Cardiac fibroblast (primary cell): ENCODE results near the gene CALML3.

ENCODE experiments used
- DNase-seq, 2 donors: peaks; one replicate each; pipeline versions ENCODE4 v3.0.0 to v3.0.0-alpha.2; 2010; ENCODE audit warnings: low read depth in 2 of 2
- H3K4me3 ChIP-seq, 2 donors: replicated peaks in 1 of 2; 1 replicate in 1 of 2; 2 replicates in 1 of 2; pipeline ENCODE4 v1.5.1; 2011; ENCODE audit warnings: low read depth in 2 of 2, low read length in 2 of 2, mild to moderate bottlenecking in 2 of 2, moderate library complexity in 1 of 2
- TF ChIP-seq, protein P1 (sequence below): IDR thresholded peaks from one replicate; pipeline ENCODE4 v1.5.1; 2011; ENCODE audit warnings: low read depth, mild to moderate bottlenecking, low read length, inconsistent platforms

CALML3 gene

DNA sequence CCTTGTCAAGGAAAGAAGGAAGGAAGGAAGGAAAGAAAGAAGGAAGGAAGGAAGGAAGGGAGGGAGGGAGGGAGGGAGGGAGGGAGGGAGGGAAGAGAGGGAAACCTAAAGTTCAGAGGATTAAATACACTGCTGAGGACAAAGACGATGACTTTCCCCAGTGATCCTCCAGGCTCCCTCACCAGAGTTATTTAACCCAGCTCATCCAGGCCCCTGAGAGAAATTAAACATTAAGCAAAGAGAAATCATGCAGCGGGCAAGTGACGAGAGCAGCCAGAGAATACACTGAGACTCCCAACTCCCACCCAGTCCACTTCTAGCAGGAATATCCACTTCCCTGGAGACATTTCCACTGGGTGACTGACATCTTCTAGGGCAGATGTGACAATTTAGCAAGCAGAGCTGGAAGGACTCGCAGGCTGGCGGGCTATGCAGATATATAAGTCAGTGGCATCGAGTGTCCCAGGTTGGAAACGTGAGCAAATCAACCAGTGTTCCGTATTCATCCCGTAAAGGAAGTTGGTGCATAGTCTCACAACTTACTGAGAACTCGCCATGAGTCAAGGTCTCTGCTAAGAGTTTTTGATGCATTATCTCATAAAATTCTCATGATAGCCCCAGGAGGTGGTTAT is 48.7 kb downstream of the CALML3 start:
- no peak overlapping the region for H3K4me3 ChIP-seq
- DNase-seq = no peak
- TF ChIP-seq, protein P1, sequence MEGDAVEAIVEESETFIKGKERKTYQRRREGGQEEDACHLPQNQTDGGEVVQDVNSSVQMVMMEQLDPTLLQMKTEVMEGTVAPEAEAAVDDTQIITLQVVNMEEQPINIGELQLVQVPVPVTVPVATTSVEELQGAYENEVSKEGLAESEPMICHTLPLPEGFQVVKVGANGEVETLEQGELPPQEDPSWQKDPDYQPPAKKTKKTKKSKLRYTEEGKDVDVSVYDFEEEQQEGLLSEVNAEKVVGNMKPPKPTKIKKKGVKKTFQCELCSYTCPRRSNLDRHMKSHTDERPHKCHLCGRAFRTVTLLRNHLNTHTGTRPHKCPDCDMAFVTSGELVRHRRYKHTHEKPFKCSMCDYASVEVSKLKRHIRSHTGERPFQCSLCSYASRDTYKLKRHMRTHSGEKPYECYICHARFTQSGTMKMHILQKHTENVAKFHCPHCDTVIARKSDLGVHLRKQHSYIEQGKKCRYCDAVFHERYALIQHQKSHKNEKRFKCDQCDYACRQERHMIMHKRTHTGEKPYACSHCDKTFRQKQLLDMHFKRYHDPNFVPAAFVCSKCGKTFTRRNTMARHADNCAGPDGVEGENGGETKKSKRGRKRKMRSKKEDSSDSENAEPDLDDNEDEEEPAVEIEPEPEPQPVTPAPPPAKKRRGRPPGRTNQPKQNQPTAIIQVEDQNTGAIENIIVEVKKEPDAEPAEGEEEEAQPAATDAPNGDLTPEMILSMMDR = no peak

DNA sequence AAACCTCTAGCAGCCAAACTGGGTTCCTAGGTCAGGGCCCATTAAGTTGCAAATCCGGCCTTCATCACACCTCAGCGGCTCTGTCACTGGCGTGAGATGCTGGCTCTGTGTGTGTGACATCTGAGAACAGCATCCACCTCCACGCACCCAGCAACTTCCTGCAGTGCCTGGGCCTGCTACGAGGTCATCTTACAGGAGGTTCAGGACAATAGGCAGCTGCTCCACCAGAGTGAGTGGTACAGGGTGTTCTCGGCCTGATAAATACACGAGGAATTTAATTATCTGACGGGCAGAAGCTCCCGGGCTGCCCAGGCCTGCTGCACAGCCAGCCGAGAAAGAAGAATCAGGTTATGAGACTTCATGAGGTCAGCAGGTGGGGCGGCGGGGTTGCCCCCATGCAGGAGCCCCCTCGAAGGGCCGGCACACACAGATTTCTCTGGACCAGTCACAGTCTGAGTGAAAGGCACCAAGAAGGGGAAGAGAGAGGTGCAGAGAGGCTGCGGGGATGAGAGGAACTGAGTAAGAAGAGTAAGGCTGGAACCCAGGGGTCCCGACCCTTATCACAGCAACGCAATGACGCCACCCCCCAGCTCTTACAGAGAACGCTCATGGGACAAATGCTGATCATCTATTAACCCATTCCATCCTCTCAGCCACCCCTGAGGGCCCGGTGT is 49.3 kb downstream of the CALML3 start:
- no peak for DNase-seq
- TF ChIP-seq, protein P1 = no peak

DNA sequence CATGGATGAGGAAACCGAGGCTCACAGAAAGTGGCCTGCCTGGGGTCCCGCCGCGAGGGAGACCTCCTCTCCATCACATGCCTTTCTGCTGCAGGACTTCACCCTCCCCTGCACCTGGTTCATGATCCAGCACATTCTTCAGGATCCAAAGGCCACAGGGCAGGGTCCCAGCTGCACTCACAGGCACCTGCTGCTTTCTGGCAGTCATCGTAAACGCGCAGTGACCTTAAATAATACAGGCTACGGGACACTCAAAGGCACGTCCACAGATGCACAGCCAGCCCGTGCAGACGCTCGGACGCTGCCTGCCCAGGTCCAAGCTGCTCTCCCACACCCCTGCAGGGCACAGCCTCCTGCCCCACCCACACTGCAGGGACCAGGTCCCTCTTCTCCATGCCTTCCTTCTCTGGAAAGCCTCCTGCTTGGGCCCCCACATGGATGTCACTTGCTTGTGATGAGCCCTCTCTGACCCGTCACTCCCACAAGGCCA is 49.9 kb downstream of the CALML3 start:
- DNase-seq = no peak
- TF ChIP-seq, protein P1 = no peak
- H3K4me3 ChIP-seq = no peak overlapping the region

More for the DNA sequence above, 49.3 kb downstream of the CALML3 start:
- H3K4me3 ChIP-seq = no peak overlapping the region

DNA sequence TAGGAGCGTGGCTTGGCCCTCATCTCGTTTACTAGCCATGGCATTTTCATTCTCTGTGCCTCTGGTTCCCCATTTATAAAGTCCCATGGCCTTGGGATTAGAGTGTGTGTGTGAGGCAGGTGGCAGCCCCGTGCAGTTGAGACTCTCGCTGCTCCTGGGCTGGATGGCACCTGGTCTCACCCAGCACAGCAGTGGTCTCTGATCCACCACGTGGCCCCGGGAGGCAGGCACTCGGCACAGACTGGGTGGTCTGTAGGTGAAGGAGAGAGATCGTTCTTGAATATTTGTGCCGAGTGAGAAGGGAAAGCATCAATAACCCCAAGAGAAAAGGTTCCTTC is 50.4 kb downstream of the CALML3 start:
- H3K4me3 ChIP-seq = no peak overlapping the region
- TF ChIP-seq, protein P1 = no peak
- no peak for DNase-seq

DNA sequence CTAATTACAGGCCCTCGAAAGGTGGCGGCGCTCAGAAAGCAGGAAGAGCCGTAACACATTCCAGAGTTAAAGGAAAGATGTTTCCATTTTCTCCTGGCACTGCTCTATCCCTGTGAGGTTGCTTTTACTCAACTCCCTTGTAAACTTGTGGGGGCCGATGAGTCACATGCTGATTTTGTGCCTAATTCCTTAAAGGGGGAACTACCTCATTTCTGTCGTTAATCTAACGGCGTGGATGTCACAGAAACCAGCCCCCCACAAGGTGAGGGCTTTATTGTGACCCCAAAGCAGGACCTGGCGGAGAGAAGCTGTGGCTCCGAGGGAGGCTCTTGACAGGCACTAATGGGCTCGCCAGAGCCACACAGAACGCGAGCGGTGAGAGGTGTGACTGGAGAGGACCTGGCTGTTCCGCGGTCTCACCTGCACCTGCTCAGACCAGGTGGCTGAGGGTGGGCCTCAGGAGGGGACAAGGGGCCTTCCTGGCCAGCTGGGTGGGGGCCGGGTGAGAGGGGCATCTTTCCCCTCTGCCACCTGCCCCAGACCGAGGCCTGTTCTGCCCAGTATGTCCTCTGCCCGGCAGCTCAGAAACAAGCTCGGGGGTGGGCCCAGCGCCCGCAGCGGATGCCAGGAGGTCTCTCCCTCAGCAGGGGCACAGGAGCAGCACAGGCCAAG is 50.9 kb downstream of the CALML3 start:
- TF ChIP-seq, protein P1 = no peak
- no peak overlapping the region for H3K4me3 ChIP-seq
- DNase-seq = peak; percentile 55 to 60

DNA sequence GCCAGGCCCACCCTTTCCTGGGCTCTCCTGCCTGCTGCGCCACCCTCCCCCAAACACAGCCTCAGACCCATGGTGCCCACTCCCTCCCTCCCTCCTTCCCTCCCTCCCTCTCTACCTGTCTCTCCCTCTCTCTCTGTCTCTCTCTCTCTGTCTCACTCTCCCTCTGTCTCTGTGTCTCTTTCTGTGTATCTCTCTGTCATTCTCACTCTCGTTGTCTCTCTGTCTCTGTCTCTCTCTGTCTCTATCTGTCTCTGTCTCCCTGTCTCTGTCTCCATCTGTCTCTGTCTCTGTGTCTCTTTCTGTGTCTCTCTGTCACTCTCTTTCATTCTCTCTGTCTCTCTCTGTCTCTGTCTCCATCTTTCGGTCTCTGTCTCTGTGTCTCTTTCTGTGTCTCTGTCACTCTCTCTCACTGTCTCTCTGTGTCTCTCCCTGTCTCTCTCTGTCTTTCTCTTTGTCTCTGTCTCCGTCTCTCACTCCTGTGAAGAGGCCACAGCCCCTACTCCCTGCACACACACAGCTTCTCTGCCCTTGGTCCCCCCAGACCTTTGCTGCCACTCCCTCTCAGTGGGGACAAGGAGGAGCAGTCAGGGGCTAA is 51.5 kb downstream of the CALML3 start:
- no peak overlapping the region for H3K4me3 ChIP-seq
- DNase-seq = no peak

More for the DNA sequence above, 51.5 kb downstream of the CALML3 start:
- TF ChIP-seq, protein P1 = no peak
